Loucy (cell line): Measurements from ENCODE around the gene NR2F2.
A peak's percentile ranks its signal among the peaks of the same experiment; 100 is the strongest.

Experiments
- H2AFZ ChIP-seq: fragments of 200-600 bp; sonication (generic); 2 replicates; pipeline ENCODE4 v1.6.0; 2016; ENCODE audit warnings: antibody characterized with exemption, mild to moderate bottlenecking, low read length, moderate library complexity
- H3F3A ChIP-seq: fragments of 200-600 bp; 2 replicates; pipeline ENCODE4 v1.6.0; 2016; ENCODE audit warnings: antibody characterized with exemption, low read depth, mild to moderate bottlenecking
- H3K27me3 ChIP-seq: fragments of 200-600 bp; sonication (generic); 2 replicates; pipeline ENCODE4 v1.6.1; 2014; ENCODE audit warnings: low read length, mild to moderate bottlenecking; ENCODE audit not compliant: insufficient read depth, poor library complexity, severe bottlenecking
- H3K36me3 ChIP-seq: fragments of 200-600 bp; sonication (generic); 2 replicates; pipeline ENCODE4 v1.6.1; 2016; ENCODE audit warnings: low read length; ENCODE audit not compliant: insufficient read depth
- H3K4me1 ChIP-seq: fragments of 200-600 bp; sonication (generic); 2 replicates; pipeline ENCODE4 v1.5.1; 2014; ENCODE audit warnings: low read length, mild to moderate bottlenecking; ENCODE audit not compliant: insufficient read depth, poor library complexity, severe bottlenecking
- H3K4me2 ChIP-seq: fragments of 200-600 bp; sonication (generic); 2 replicates; pipeline ENCODE4 v1.6.0; 2014; ENCODE audit warnings: antibody characterized with exemption, low read length, low read depth, mild to moderate bottlenecking; ENCODE audit not compliant: poor library complexity, severe bottlenecking
- H3K4me3 ChIP-seq: fragments of 200-600 bp; sonication (generic); 2 replicates; pipeline ENCODE4 v1.5.1; 2014; ENCODE audit warnings: low read length, mild to moderate bottlenecking, mixed read lengths; ENCODE audit not compliant: poor library complexity, severe bottlenecking
- H3K79me2 ChIP-seq: fragments of 200-600 bp; sonication (generic); 2 replicates; pipeline ENCODE4 v1.6.1; 2014; ENCODE audit warnings: low read length; ENCODE audit not compliant: insufficient read depth
- H3K9ac ChIP-seq: fragments of 200-600 bp; sonication (generic); 2 replicates; pipeline ENCODE4 v1.6.0; 2014; ENCODE audit warnings: mild to moderate bottlenecking, low read depth, low read length, moderate library complexity; ENCODE audit not compliant: poor library complexity, severe bottlenecking
- H3K9me2 ChIP-seq: fragments of 200-600 bp; sonication (generic); replicated peaks from 2 replicates; pipeline ENCODE4 v1.6.1; 2016; ENCODE audit warnings: low read depth, low read length, mixed read lengths
- H3K9me3 ChIP-seq: fragments of 200-600 bp; sonication (generic); 2 replicates; pipeline ENCODE4 v1.6.1; 2014; ENCODE audit warnings: mild to moderate bottlenecking, antibody characterized with exemption, low read length, low read depth; ENCODE audit not compliant: insufficient read depth
- H4K20me1 ChIP-seq: fragments of 200-600 bp; sonication (generic); 2 replicates; pipeline ENCODE4 v1.6.0; 2014; ENCODE audit warnings: antibody characterized with exemption, low read length, mild to moderate bottlenecking; ENCODE audit not compliant: insufficient read depth, poor library complexity, severe bottlenecking
- CTCF ChIP-seq: fragments of 200-600 bp; sonication (generic); conservative IDR thresholded peaks from 2 replicates; pipeline ENCODE4 v1.5.1; 2014; ENCODE audit warnings: mild to moderate bottlenecking, antibody characterized with exemption, low read length
- EZH2phosphoT487 ChIP-seq: fragments of 200-600 bp; IDR thresholded peaks from 2 replicates; pipeline ENCODE4 v1.6.1; 2018; ENCODE audit warnings: antibody characterized with exemption, mild to moderate bottlenecking, moderate library complexity, borderline replicate concordance

The NR2F2 gene

DNA sequence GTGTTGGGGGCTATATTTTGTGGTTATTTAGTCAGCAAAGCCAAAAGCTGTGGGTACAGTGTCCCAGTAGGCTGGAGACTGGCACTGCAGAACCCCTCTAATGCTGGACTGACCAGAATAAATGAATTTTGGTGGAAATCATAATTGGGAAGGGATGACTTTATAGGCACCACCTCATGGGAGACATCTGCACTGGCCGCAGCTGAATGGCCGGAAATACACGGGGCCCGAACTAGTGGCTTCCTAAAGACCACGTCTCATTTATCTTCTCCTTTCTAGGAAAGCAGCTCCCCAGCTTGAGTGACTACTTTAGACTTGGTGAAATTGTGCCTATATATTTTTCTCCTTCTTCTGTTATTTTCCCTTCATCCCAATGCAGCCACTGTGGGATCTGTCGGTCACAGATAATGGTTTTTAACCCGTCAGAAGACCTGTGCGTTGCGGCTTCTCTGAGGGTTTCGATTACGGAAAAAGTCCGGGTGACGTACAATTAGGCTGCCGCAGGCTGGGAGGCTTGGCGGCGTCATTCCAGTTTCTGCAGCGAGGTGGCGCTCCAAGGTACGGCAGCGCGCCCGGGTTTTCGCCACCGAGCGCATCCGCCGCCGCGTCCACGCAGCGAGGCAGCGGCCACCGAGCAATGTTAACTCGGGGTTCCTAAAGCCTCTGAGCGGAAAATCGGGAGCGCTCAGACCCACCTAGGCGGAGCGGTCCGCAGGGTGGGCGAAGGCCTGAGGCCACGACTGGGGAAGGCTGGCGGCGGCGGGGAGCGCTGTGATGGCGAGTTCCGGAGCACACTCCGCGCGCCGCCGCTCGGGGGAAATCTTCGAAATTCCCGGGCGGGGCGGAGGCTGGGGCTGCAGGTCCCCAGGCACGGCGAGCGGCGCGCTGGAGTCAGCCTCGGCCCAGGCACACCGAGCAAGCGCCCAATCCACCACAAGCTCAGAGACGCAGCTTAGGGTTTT, 26.3 kb downstream of the NR2F2 start:
- H3K4me1 ChIP-seq, result no peaks in the 10 kb centered on the region
- no peaks in the 10 kb centered on the region for H3K27me3 ChIP-seq
- H3K4me3 ChIP-seq, result no peak overlapping the region
- no peaks in the 10 kb centered on the region for H4K20me1 ChIP-seq
- H3K9ac ChIP-seq, result no peak overlapping the region
- peak; percentile 46 for TF ChIP-seq CTCF
- no peak for TF ChIP-seq EZH2phosphoT487
- H3K9me3 ChIP-seq, result no peaks in the 10 kb centered on the region; the same call in 1 of the 2 replicates
- no peak overlapping the region for H2AFZ ChIP-seq
- H3K4me2 ChIP-seq, result no peak overlapping the region
- no peaks in the 10 kb centered on the region for H3K9me2 ChIP-seq
- H3F3A ChIP-seq, result no peaks in the 10 kb centered on the region
- H3K36me3 ChIP-seq, result no peaks in the 10 kb centered on the region
- H3K79me2 ChIP-seq, result no peaks in the 10 kb centered on the region

DNA sequence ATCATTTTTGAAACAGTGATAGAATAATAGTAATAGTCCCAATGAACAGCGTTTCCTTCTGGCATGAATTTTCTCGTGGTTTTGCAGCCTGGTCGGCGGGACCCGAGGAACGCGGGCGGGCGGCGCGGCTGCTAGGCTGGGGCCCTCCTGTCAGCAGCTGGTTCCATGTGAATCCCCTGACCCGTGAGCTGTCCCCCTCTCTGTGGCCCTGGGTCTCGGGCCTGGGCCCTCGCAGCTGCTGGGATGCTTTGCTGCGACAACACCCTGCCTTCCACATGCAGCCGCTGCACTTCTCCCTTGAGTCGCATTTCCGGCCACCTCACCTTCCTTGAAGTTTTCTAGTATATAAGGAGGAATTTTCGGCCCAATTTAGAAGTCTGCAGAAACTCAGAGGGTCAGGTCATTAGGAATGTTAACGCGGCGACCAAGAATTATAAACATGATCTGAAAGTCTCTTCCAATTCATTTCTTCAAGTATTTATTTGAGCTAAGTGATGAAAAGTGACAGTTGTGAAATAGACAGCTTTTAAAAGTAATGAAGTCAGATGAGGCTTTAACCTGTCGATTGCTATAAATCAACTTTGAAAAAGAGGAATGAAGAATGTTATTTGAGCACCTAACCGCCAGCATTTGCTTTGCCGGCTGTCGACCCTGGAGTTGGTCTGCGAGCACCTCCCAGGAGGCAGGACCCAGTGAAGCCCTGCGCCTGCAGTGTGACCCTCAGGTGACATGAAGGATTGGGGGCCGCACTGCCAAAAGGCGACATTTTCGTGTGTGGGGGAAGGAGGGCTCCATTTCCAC, 27.7 kb downstream of the NR2F2 start:
- Histone ChIP-seq H2AFZ (no peak overlapping the region), H3K9me2 (no peaks in the 10 kb centered on the region), H3K27me3 (no peaks in the 10 kb centered on the region), H3F3A (no peaks in the 10 kb centered on the region), H3K4me2 (no peak overlapping the region), H4K20me1 (no peaks in the 10 kb centered on the region), H3K9me3 (no peaks in the 10 kb centered on the region; the same call in 1 of the 2 replicates), H3K4me1 (no peaks in the 10 kb centered on the region), H3K4me3 (no peak overlapping the region), H3K79me2 (no peaks in the 10 kb centered on the region), H3K9ac (no peak overlapping the region), H3K36me3 (no peaks in the 10 kb centered on the region)
- TF ChIP-seq EZH2phosphoT487 (no peak), CTCF (no peak)

- Histone ChIP-seq H4K20me1 (no peaks in the 10 kb centered on the region), H3K9ac (no peak overlapping the region), H3K9me3 (no peaks in the 10 kb centered on the region; the same call in 1 of the 2 replicates), H2AFZ (no peak overlapping the region), H3K36me3 (no peaks in the 10 kb centered on the region), H3K9me2 (no peaks in the 10 kb centered on the region), H3K4me1 (no peaks in the 10 kb centered on the region), H3F3A (no peaks in the 10 kb centered on the region), H3K4me3 (no peak overlapping the region), H3K4me2 (no peak overlapping the region), H3K27me3 (no peaks in the 10 kb centered on the region), H3K79me2 (no peaks in the 10 kb centered on the region)
- TF ChIP-seq CTCF (no peak), EZH2phosphoT487 (no peak)
Observed at GRCh38 chr15:96358821-96359615, 28.5 kb downstream of the NR2F2 start.
